Heart left ventricle (tissue), 13 donors: ENCODE data around the gene PPP1R12B.

Experiments used
- CTCF ChIP-seq, 12 donors: fragments of 200-600 bp; sonication (generic) in 4 of 12; IDR thresholded peaks; one replicate each; pipeline versions ENCODE4 v1.5.0 to v1.8.0; 2018 to 2022; ENCODE audit warnings: antibody characterized with exemption in 12 of 12, mild to moderate bottlenecking in 5 of 12
- POLR2A ChIP-seq, 2 donors: fragments of 450-650 bp; IDR thresholded peaks; one replicate each; pipeline ENCODE4 v1.6.1; 2017; ENCODE audit warnings: antibody characterized with exemption in 2 of 2, mild to moderate bottlenecking in 2 of 2, moderate library complexity in 2 of 2
- donor health status: ischemic (EF 13 %, LVEDD 7.1; RV severe dilation, severe dysfunction).
- donor health status: DM: no; HTN: yes; CAD: no.
- donor health status: DM: no; HTN: no; CAD: no.
- donor health status: ischemic (EF 25% LVEDD 6.9; RV normal size, moderate dysfunction).
- donor health status: ischemic (EF 25% LVEDD 5.7; RV mildly dilated, moderate dysfunction).
- donor health status: ischemic (EF 35%, LVEDD 5.7; RV mildly dilated, moderate dysfunction).
- donor health status: nonischemic (EF 11% LVEDD 7.7; RV severe dilation, severe dysfunction).
- donor health status: DM: yes; HTN: yes; CAD: no.
- donor health status: PGD.
- donor health status: ischemic (EF 29% LVEDD 5.4; RV normal size, mild dysfunction).
- donor health status: nonischemic (EF 23%, LVEDD 6.1; RV moderate dilation, normal function).

DNA sequence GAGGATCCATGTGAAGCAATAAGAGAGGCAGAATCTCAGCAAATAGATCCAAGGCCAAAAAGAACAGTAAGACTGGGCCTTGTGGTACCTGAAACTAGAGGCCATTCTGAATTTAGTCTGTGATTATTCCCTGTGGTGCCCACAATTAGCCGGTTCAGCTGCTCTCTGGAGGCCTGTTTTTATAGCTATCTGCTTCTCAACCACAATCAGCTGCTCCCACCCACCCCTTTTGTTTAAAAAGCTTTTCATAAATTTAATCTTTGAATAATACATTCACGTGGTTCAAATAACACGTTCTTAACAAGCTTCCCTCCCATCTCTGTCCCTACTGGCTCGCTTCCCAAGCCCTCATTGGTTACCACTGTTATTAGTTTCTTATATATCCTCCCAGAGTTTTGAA lies 24.8 kb upstream of the PPP1R12B start:
- TF ChIP-seq POLR2A (IDR thresholded peaks at IDR 0.05) (no peak), CTCF (IDR thresholded peaks at IDR 0.05) (no peak)
